Measurements from ENCODE around the gene ZNF74. TPM values are rescaled to one million over a fixed set of nuclear protein-coding genes. Genes with fewer than 3 reads are reported as not detected.

The ZNF74 gene
- total and polyA plus RNA-seq, 10 of the 15 experiments (the other 5 are each of a cell fraction or from before 2014, with no cell fraction given): 0.37 to 9.3 (median 5.1) TPM

GRCh38 chr22:20438678-20439492, 44.9 kb downstream of the ZNF74 start:
- ATAC-seq: no peak
- intact Hi-C loops (cut with micrococcal nuclease; ENCODE audit: unreplicated experiment) (no loop called here), in situ Hi-C loops (cut with MboI) (no loop called here)
- no peak overlapping the region for H3K9ac ChIP-seq (ENCODE audit: control insufficient read depth, insufficient read depth, low read length)
- POLR2A ChIA-PET: no interaction called here
- H4K20me1 ChIP-seq (ENCODE audit: control insufficient read depth, insufficient read depth): no peaks in the 10 kb centered on the region
- FAIRE-seq: no peak
- BruUV-seq (replicated peaks): no TSS peak
- peaks cover 8 to 14% of the 10 kb centered on the region in 2 experiments; a peak in 3 of 4 replicates for H3K27me3 ChIP-seq (replicated peaks in 1 of 2; ENCODE audit: control insufficient read depth in 2 of 2, insufficient read depth in 2 of 2, low read length in 1 of 2)
- DNase-seq (ENCODE audit: low read depth, low spot score): no peak
- CTCF ChIA-PET: no interaction called here
- no peaks in the 10 kb centered on the region for H3K9me3 ChIP-seq (replicated peaks; ENCODE audit: control insufficient read depth, insufficient read depth, low read length)
- no peaks in the 10 kb centered on the region for H3K79me2 ChIP-seq (ENCODE audit: control insufficient read depth, insufficient read depth, low read length)
- no peaks in the 10 kb centered on the region for H3K36me3 ChIP-seq (ENCODE audit: control insufficient read depth in 2 of 2, insufficient read depth in 2 of 2, low read length in 1 of 2)
- no peak overlapping the region for H2AFZ ChIP-seq (ENCODE audit: control insufficient read depth, low read depth, low read length)
- no peak overlapping the region for H3K4me3 ChIP-seq
- 74% methylated on average over 12 of the region's 13 CpGs for WGBS (ENCODE audit: insufficient coverage, insufficient replicate concordance, low lambda C conversion rate, missing lambda C conversion rate)
- H3K4me1 ChIP-seq (ENCODE audit: control insufficient read depth, insufficient read depth, low read length): no peaks in the 10 kb centered on the region
- SMC1A ChIA-PET (ENCODE audit: uncharacterized antibody, unreplicated experiment): no interaction called here
- no peak overlapping the region for H3K27ac ChIP-seq (ENCODE audit: control insufficient read depth, insufficient read depth)
- RAD21 ChIA-PET (ENCODE audit: unreplicated experiment): interaction anchor here (0.5 kb wide), 1 partner anchor 345 kb away, joined by 3 read pairs; no protein-coding TSS in a partner anchor
- H3K4me2 ChIP-seq (ENCODE audit: control insufficient read depth, insufficient read depth): no peak overlapping the region
- TF ChIP-seq ZZZ3 (IDR thresholded peaks at IDR 0.05; ENCODE audit: control insufficient read depth, insufficient read length, low read depth) (no peak), MYB (IDR thresholded peaks at IDR 0.05; ENCODE audit: borderline replicate concordance, low read depth, low read length) (no peak), ATF3 (IDR thresholded peaks at IDR 0.05; ENCODE audit: borderline replicate concordance, extremely low read depth, low read depth, low read length) (no peak), MXI1 (IDR thresholded peaks at IDR 0.05; ENCODE audit: low read depth, low read length) (no peak), NFXL1 (IDR thresholded peaks at IDR 0.05; ENCODE audit: borderline replicate concordance) (no peak), TAF1 (IDR thresholded peaks at IDR 0.05; ENCODE audit: borderline replicate concordance, low read depth, low read length) (no peak), NRF1 (conservative IDR thresholded peaks at IDR 0.05; ENCODE audit: low read depth, low read length) (no peak), TCF12 (IDR thresholded peaks at IDR 0.05; ENCODE audit: low read depth, low read length) (no peak), ZNF24 (IDR thresholded peaks at IDR 0.05) (no peak), JUNB (IDR thresholded peaks at IDR 0.05) (no peak), EZH2 (IDR thresholded peaks at IDR 0.05; ENCODE audit: borderline replicate concordance, control insufficient read depth, low read depth, low read length) (no peak), CUX1 (IDR thresholded peaks at IDR 0.05; ENCODE audit: insufficient replicate concordance, low read depth, low read length) (no peak)
- TF ChIP-seq, protein P1, sequence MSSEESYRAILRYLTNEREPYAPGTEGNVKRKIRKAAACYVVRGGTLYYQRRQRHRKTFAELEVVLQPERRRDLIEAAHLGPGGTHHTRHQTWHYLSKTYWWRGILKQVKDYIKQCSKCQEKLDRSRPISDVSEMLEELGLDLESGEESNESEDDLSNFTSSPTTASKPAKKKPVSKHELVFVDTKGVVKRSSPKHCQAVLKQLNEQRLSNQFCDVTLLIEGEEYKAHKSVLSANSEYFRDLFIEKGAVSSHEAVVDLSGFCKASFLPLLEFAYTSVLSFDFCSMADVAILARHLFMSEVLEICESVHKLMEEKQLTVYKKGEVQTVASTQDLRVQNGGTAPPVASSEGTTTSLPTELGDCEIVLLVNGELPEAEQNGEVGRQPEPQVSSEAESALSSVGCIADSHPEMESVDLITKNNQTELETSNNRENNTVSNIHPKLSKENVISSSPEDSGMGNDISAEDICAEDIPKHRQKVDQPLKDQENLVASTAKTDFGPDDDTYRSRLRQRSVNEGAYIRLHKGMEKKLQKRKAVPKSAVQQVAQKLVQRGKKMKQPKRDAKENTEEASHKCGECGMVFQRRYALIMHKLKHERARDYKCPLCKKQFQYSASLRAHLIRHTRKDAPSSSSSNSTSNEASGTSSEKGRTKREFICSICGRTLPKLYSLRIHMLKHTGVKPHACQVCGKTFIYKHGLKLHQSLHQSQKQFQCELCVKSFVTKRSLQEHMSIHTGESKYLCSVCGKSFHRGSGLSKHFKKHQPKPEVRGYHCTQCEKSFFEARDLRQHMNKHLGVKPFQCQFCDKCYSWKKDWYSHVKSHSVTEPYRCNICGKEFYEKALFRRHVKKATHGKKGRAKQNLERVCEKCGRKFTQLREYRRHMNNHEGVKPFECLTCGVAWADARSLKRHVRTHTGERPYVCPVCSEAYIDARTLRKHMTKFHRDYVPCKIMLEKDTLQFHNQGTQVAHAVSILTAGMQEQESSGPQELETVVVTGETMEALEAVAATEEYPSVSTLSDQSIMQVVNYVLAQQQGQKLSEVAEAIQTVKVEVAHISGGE (CRISPR knock-in tag; IDR thresholded peaks at IDR 0.05): no peak
